Neuron (in vitro differentiated cells): ENCODE results near the gene ABHD2.
"Not testable (repeated sequence)": the region's sequence is repeated elsewhere in the genome, so short reads cannot be mapped to it uniquely, and the experiment has no call there.

Source experiments
- H2AFZ ChIP-seq: one replicate; pipeline ENCODE4 v1.6.1; 2013; ENCODE audit warnings: low read depth, mild to moderate bottlenecking, inconsistent platforms, low read length, moderate library complexity
- H3K27me3 ChIP-seq: one replicate; pipeline ENCODE4 v1.6.1; 2013; ENCODE audit warnings: low read length; ENCODE audit not compliant: insufficient read depth
- H3K36me3 ChIP-seq: one replicate; pipeline ENCODE4 v1.6.1; 2013; ENCODE audit warnings: low read length; ENCODE audit not compliant: insufficient read depth
- H3K4me1 ChIP-seq: one replicate; pipeline ENCODE4 v1.6.1; 2013; ENCODE audit warnings: low read length; ENCODE audit not compliant: insufficient read depth
- H3K4me3 ChIP-seq: 2 replicates; pipeline ENCODE4 v1.5.1; 2013; ENCODE audit warnings: mild to moderate bottlenecking, low read length, moderate library complexity
- H3K9me3 ChIP-seq: one replicate; pipeline ENCODE4 v1.6.1; 2013; ENCODE audit warnings: low read length

ABHD2 gene

DNA sequence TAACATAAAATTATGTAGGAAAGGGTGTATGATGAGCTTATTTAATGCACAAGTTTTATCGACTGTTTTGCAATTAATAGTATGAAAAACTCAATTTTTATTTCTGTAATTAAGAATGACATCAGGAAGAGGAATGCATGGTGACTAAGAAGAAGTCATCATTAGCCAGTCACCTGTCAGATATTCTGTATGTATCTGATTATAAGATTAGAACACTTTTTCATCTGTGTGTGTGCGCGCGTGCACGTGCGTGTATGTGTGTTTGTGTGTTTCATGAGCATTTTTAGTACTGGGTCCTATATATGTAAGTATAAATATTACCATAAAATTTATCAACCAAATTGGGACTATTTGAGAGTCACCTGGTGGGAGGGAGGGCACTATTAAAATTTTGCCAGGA is 5.0 kb upstream of the ABHD2 start:
- H3K4me1 ChIP-seq = peaks cover 15% of the 10 kb centered on the region
- no peak overlapping the region for H2AFZ ChIP-seq
- H3K4me3 ChIP-seq = no peak overlapping the region
- no peaks in the 10 kb centered on the region for H3K9me3 ChIP-seq
- H3K36me3 ChIP-seq = no peaks in the 10 kb centered on the region
- no peaks in the 10 kb centered on the region for H3K27me3 ChIP-seq

DNA sequence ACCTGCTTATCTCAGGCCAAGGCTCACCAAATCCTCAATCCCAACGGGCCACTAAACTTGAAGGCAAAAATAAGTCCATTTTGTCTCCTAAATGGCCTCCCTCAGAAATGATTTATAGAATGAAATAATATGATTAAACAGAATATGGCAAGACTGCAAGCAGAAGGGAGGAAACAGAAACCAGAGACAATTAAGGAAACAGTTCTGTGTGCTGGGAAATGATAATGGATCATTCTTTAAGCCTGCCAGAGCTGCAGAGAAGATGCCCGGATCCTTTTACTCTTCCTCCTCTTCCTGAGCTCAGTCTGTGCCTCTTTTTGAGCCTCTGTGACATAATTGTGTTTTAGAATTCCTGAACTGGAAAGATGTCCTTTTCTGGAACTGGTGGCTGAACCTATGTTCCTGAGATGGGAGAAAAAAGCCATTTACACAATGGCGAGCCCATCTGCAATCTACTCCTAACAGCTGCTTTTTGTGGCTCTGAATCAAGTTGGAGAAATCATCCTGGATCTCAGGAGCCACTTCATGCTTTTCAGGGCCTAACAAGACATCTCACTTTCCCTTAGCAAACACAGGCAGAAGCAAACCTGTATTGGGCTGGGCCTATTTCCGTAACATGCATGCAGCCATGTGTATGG is 2.8 kb upstream of the ABHD2 start:
- Histone ChIP-seq H3K9me3 (no peaks in the 10 kb centered on the region), H2AFZ (no peak overlapping the region), H3K36me3 (no peaks in the 10 kb centered on the region), H3K4me1 (peaks cover 24% of the 10 kb centered on the region), H3K27me3 (no peaks in the 10 kb centered on the region), H3K4me3 (no peak overlapping the region)

DNA sequence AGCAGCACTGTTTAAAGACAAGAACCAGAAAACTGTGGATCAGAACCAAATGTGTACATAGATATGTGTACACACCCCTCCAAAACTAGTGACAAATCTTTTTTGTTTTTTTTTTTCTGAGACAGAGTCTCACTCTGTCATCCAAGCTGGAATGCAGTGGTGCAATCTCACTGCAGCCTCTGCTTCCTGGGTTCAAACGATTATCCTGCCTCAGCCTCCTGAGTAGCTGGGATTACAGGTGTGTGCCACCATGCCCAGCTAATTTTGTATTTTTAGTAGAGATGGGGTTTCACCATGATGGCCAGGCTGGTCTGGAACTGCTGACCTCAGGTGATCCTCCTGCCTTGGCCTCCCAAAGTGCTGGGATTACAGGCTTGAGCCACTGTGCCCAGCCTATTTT is 2.3 kb upstream of the ABHD2 start:
- H3K4me1 ChIP-seq = peaks cover 26% of the 10 kb centered on the region
- not testable (repeated sequence) for H3K9me3 ChIP-seq, H3K36me3 ChIP-seq, H3K27me3 ChIP-seq, H2AFZ ChIP-seq, H3K4me3 ChIP-seq

DNA sequence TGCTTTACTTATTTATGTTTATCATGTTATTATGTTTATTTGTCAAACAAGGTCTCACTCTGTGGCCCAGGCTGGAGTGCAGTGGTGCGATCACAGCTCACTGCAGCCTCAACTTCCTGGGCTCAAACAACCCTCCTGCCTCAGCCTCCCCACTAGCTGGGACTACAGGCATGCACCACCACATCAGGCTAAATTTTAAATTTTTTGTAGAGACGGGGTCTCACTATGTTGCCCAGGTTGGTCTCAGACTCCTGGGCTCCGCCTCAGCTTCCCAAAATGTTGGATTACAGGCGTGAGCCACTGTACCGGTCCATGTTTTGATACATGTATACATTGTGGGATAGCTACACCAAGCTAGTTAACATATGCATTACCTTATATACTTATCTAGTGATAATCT is 1.9 kb upstream of the ABHD2 start:
- H3K4me1 ChIP-seq = peaks cover 26% of the 10 kb centered on the region

DNA sequence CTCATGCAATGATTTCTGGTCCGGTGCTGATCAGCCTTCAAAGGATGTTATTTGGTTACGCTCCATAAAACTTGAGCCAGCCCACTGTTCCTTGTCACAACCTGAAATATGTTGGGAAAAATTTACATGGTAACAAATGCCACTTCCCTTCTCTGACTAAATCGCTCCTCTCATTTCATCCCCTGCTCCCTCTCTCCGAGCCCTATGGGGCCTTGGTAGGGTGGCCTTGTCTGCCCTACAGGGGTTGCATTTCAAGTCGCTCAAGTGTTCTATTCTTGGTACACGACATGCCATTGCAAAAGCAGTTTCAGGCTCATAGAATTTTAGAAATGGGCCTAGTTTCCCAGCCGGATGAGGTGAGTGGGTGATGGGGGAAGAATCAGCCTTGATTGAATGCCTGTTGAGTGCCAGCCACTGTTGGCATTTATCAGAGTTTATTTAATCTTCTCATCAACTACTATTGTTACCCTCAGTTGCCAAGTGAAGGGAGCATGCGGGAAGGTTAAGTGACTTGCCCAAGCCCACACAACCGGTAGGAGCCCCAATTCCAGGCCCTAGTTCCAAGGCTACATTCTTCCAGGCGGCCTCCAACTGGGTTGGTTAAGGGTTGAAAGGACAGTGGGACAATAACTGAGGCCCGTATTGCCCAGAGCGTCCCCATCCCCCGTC is 961 bp upstream of the ABHD2 start:
- H3K9me3 ChIP-seq = no peaks in the 10 kb centered on the region
- H3K36me3 ChIP-seq = no peaks in the 10 kb centered on the region
- peaks cover 28% of the 10 kb centered on the region for H3K4me1 ChIP-seq
- H2AFZ ChIP-seq = peak overlapping the region; percentile 53
- peak overlapping the region; percentile 61 for H3K4me3 ChIP-seq
- H3K27me3 ChIP-seq = no peaks in the 10 kb centered on the region

More for the DNA sequence above, 1.9 kb upstream of the ABHD2 start:
- H3K9me3 ChIP-seq, H3K36me3 ChIP-seq, H3K27me3 ChIP-seq, H3K4me3 ChIP-seq, H2AFZ ChIP-seq: not testable (repeated sequence)

DNA sequence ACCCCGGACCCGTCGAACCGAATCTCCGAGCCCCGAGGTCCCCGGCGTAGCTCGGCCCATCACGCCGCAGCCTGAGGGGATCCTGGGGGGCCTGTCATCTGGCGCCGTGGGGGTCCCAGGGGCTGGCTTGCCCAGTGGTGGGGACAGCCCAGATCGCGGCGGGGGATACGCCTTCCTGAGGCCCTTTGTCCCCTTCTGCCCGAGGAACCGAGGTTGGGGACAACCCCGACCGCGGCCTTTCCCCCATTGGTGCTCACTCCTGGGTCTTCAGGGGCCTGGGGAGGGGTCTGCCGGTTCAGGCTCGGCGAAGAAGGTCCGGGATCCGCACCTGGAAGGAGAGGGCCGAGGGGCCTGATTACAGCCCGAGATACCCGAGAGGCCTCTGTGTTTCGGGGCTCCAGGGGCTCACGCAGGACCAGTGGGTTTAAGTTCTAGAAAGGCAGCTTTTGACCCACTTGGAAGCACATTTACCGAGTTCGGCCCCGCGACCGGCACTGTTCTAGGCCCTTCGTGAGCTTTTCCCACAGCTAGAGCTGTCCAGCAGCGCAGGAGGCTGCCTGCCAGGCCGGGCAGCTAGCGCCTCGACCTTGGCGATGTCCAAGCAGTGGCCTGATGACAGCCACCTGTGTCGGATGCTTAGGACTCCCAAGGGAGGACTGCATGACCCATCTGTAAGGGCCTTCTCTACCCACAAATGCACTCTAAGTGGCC is 504 bp downstream of the ABHD2 start:
- Histone ChIP-seq H2AFZ (peak overlapping the region; percentile 41), H3K36me3 (peaks cover 2% of the 10 kb centered on the region), H3K9me3 (no peaks in the 10 kb centered on the region), H3K4me1 (peaks cover 28% of the 10 kb centered on the region), H3K27me3 (no peaks in the 10 kb centered on the region), H3K4me3 (peak overlapping the region; percentile 75)

DNA sequence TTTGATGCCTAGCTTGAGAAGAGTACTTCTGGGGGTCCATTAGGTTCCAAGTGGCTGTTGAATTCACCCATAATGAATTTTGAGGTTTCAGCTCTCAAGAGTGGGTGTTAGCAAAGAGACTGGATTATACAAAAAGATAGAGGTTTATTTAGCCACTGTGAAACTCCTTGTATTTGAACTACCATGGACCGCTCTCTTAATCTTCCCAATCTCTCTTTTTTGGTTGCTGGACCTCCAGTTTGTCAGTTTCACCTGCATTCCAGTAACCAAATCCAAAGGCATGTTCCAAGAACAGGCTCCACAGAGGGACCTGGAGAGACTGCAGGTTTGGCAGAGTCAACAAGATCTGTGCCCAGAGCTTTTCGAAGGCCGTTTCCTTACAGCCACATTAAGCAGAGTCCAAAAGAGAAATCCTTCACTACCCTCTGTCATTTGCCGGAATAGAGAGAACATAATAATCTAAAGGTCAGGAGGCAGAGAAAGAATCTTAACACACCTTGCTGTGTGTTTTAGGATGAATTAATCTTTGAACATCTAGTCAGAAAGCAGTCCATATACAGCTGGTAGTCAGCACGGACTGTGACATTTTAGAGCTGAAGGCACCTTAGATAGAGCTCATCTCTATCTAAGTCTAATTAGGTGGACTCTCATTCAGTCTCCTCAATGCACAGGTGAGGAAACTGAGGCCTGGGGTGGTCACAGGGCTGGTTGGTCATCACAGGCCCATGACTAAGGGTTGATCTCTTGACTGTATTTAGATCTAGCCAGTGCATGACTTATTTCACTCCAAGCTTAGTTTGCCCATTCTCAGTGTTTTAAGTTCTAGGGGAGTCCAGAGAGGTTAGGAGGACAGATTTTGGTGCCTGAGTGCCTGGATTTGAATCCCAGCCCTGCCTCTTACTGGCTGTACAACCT is 1.3 kb downstream of the ABHD2 start:
- H3K4me1 ChIP-seq = peaks cover 28% of the 10 kb centered on the region
- peaks cover 2% of the 10 kb centered on the region for H3K36me3 ChIP-seq

DNA sequence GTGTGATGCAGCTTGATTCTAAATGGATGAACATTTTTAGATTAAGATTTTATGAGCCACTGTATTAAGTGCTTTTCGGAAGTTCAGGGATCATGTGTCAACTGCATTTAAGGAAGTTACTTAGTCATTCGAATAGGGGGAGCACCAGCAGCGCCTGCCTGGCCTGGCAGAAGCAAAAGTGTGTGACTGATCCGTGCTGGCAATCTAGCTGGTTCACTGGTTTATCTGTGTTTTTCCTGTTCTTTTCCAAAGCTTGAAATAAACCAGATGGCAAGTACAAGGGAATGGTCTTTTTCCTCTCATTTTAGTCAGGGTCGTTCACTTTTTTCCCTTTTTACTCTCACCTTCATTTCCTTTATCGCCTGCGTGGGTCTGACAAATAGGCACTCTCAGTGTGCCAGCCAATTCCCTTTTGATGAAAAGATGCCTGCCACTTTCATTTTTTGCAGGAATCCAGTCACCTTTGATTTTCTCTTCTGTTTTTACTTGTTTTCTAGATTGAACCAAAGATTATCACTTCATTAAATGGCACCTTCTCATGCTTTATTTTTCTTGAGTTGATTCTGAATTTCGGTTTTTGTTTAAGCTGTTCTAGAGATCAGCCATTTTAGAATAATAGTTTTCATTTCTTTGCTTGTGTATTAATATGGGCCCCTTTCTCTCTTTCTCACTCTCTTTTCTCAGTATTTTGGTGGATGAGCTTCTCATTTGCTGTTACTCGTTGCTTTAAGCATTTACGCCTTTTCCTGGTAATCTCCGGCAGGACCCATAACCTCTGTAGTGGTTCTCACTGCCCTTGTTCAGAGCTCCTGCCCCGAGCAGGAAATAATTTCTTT is 2.8 kb downstream of the ABHD2 start:
- Histone ChIP-seq H3K4me3 (no peak overlapping the region), H3K27me3 (no peaks in the 10 kb centered on the region), H2AFZ (no peak overlapping the region), H3K4me1 (peaks cover 22% of the 10 kb centered on the region), H3K9me3 (no peaks in the 10 kb centered on the region), H3K36me3 (peaks cover 6% of the 10 kb centered on the region)

More for the DNA sequence above, 1.3 kb downstream of the ABHD2 start:
- no peaks in the 10 kb centered on the region for H3K27me3 ChIP-seq
- peak overlapping the region; percentile 75 for H3K4me3 ChIP-seq
- no peak overlapping the region for H2AFZ ChIP-seq
- no peaks in the 10 kb centered on the region for H3K9me3 ChIP-seq

DNA sequence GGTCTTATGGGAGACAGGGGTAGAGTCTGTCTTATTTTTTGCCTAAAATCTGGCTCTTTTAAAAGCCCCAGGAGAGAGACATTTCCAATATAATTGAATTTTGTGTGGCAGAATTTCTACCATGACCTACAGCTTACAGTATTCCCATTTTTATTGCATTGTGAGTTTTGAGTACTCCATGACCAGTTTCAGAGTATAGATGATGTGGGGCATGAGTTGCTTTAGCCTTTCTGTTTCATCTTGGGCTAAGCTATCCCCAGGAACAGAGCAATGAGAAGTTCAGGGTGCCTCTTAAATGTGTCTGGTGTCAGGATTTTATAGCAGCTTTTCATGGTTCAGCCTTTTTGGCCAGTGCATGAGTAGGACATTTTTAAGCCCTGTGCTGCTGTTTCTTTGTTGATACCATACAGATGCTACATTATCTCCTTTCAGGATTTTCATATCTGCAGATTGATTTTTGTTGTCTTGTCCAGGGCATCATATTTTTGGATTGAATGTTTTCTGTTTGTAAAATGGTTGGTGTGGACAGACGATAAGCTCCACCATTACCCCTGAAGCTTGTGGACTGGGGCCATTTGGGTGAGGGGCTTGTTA is 3.5 kb downstream of the ABHD2 start:
- peaks cover 6% of the 10 kb centered on the region for H3K36me3 ChIP-seq

DNA sequence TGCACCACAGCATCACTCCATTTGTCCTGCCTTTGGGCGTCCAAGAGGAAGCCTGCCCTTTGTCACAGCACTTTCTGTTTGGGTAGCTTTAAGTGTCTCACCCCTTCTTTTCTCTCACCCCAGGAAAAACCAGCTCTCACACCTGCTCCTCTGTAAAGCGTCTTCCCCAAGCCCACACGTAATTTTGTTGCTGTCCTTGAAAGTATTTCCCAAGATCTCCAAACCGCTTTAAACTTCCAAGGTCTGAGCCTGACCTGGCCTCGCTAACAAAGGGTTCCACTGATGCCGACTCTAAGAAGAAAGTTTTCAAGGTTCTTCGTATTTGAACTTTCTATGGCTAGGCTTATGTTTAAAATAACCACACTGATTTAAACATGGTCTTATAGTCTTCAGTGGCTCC is 5.3 kb downstream of the ABHD2 start:
- no peak overlapping the region for H3K4me3 ChIP-seq
- peaks cover 6% of the 10 kb centered on the region for H3K36me3 ChIP-seq
- H2AFZ ChIP-seq = no peak overlapping the region
- no peaks in the 10 kb centered on the region for H3K9me3 ChIP-seq
- H3K27me3 ChIP-seq = no peaks in the 10 kb centered on the region
- H3K4me1 ChIP-seq = peaks cover 13% of the 10 kb centered on the region

More for the DNA sequence above, 3.5 kb downstream of the ABHD2 start:
- Histone ChIP-seq H3K4me1 (peaks cover 22% of the 10 kb centered on the region), H3K27me3 (no peaks in the 10 kb centered on the region), H2AFZ (no peak overlapping the region), H3K4me3 (no peak overlapping the region), H3K9me3 (no peaks in the 10 kb centered on the region)

DNA sequence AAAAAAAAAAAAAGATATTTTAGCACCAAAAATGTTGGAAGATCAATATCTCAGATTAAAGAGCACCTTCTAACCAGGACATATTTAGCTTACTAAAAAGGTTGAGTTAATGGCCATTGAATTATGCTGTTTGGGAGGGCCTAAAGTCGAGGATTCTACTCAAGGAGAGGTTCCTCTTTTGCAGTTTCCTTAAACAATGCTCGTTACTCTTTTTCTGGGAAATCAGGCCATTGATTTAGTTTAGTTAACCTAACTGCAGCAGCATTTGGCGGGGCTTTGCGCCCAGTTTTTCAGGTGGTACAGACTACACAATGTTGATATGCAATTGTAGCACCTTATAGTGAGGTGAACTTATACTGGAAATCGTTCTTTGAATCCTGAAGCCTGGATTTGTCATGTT is 6.8 kb downstream of the ABHD2 start:
- H3K4me3 ChIP-seq = no peak overlapping the region
- H3K4me1 ChIP-seq = peaks cover 4% of the 10 kb centered on the region
- no peaks in the 10 kb centered on the region for H3K9me3 ChIP-seq
- H3K27me3 ChIP-seq = no peaks in the 10 kb centered on the region
- H2AFZ ChIP-seq = no peak overlapping the region
- H3K36me3 ChIP-seq = peaks cover 6% of the 10 kb centered on the region

DNA sequence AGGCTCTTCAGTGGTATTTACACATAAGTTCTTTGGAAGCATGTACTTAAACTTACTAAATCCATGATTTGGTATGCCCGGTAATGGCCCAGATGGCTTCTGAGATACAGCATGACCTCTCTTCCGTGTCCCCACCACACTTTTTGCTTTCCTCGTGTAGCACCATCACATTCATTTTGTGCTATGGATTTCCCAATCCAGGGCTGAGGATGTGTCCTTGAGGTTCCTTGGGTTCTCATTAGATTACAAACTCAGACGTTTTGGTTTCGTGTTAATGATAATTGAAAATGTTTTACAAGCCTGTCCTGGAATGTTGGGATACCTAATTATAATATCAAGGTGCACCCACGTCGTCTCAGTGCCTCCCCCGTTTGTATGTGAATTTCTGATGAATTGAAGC is 7.3 kb downstream of the ABHD2 start:
- H3K4me3 ChIP-seq = no peak overlapping the region
- H3K4me1 ChIP-seq = peaks cover 4% of the 10 kb centered on the region
- no peaks in the 10 kb centered on the region for H3K9me3 ChIP-seq
- H3K36me3 ChIP-seq = peaks cover 6% of the 10 kb centered on the region
- H3K27me3 ChIP-seq = no peaks in the 10 kb centered on the region
- H2AFZ ChIP-seq = no peak overlapping the region
